ENCODE data around the gene RAB17.

DNA sequence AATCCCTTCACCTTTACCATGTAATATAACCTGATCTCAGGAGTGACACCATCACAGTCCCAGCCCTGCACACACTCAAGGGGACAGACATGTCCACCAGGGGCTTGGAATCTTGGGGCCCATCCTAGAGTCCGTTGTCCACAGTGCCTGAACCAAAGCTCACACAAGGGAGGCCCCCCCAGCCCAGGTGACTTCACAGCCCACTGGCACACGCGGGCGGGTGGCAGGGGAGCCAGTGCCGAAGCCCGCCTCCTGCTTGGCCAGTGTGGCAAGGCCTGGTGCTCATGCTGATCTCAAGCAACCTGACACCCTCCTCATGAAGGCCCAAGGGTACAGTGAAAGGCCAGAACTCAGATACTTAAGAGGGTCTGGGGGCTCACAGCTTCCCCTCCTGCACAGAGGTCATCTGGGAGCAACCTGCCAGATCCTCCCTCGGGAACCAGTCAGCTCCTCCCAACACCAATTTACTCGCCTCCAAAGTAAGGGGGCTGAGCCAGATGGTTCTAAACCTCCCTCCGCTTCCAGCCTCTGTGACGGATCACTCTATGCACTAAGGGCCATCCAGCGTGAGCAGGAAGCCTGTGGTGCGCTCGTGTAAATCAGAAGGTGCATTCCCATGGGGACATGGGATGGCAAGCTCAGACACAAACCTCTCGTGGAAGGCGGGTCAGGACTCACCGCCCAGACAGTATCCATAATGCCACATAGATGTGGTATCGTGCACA is 3.2 kb upstream of the RAB17 start:
- no peak for TF ChIP-seq PATZ1 (CRISPR knock-in tag; IDR thresholded peaks at IDR 0.05; ENCODE audit: borderline replicate concordance)
- no peak for TF ChIP-seq ISL1 (CRISPR knock-in tag; IDR thresholded peaks at IDR 0.05)
- TF ChIP-seq ESRRG (CRISPR knock-in tag; IDR thresholded peaks at IDR 0.05) = no peak
- no peak for TF ChIP-seq ZFP30 (CRISPR knock-in tag; IDR thresholded peaks at IDR 0.05)
- no peak for TF ChIP-seq RARB (CRISPR knock-in tag; IDR thresholded peaks at IDR 0.05)

All from SK-N-SH treated with all-trans-retinoic acid at 6 μM for 48 hours (cell line).